ENCODE data around the gene RIPPLY3. TPM values are rescaled to one million over a fixed set of nuclear protein-coding genes. Genes with fewer than 3 reads are reported as not detected.
"Not testable (repeated sequence)": the region's sequence is repeated elsewhere in the genome, so short reads cannot be mapped to it uniquely, and the experiment has no call there.

RIPPLY3 gene
- total RNA-seq, 2 donors from 2014 or later = not detected

DNA sequence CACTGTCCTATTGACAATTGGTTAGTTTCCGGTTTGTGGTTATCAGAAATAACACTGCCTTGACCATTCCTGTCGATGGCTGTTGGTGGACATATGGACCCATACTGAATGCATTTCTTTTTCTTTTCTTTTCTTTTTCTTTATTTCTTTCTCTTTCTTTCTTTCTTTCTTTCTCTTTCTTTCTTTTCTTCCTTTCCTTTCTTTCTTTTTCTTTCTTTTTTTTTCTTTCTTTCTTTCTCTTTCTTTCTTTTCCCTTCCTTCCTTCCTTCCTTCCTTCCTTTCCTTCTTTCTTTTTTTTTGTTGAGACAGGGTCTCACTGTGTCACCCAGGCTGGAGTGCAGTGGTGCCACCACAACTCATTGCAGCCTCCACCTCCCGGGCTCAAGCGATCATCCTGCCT, 24.4 kb downstream of the RIPPLY3 start:
- DNase-seq (ENCODE audit: low spot score) (no peak), ATAC-seq (ENCODE audit: insufficient number of reproducible peaks, low FRiP score, low read depth) (no peak)
- TF ChIP-seq, protein P1, sequence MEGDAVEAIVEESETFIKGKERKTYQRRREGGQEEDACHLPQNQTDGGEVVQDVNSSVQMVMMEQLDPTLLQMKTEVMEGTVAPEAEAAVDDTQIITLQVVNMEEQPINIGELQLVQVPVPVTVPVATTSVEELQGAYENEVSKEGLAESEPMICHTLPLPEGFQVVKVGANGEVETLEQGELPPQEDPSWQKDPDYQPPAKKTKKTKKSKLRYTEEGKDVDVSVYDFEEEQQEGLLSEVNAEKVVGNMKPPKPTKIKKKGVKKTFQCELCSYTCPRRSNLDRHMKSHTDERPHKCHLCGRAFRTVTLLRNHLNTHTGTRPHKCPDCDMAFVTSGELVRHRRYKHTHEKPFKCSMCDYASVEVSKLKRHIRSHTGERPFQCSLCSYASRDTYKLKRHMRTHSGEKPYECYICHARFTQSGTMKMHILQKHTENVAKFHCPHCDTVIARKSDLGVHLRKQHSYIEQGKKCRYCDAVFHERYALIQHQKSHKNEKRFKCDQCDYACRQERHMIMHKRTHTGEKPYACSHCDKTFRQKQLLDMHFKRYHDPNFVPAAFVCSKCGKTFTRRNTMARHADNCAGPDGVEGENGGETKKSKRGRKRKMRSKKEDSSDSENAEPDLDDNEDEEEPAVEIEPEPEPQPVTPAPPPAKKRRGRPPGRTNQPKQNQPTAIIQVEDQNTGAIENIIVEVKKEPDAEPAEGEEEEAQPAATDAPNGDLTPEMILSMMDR (IDR thresholded peaks at IDR 0.05) = no peak
- H3K36me3 ChIP-seq = no peaks in the 10 kb centered on the region
- no peak overlapping the region for H3K4me3 ChIP-seq
- no peak overlapping the region for H3K27ac ChIP-seq
- H3K9me3 ChIP-seq = no peaks in the 10 kb centered on the region
- no peaks in the 10 kb centered on the region for H3K27me3 ChIP-seq (replicated peaks; ENCODE audit: insufficient read depth)
- H3K4me1 ChIP-seq (ENCODE audit: control insufficient read depth in 1 of 2, low read depth in 2 of 2) = no peaks in the 10 kb centered on the region

DNA sequence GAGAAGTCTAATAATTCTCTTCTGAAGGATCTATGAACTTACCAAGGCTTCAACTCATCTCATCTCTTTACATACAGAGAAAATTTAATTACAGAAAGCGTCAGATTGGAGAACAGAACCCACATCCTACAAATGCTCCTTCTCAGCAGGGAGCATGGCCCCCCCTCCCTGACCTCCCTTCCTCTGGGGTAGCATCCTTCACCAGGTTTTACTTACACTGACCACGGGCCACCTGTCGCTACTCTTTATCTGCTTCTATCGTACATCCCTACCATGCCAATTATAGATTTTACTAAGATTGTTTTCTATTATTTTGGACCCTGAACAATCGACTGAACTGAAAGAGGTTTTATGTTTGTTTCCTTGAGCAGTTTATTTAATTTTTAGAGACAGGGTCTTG, 25.8 kb downstream of the RIPPLY3 start:
- ATAC-seq (ENCODE audit: insufficient number of reproducible peaks, low FRiP score, low read depth) (no peak), DNase-seq (ENCODE audit: low spot score) (no peak)
- H3K9me3 ChIP-seq = no peaks in the 10 kb centered on the region
- TF ChIP-seq, protein P1 (IDR thresholded peaks at IDR 0.05) = no peak
- no peak overlapping the region for H3K4me3 ChIP-seq
- no peak overlapping the region for H3K27ac ChIP-seq
- no peaks in the 10 kb centered on the region for H3K27me3 ChIP-seq (replicated peaks; ENCODE audit: insufficient read depth)
- no peaks in the 10 kb centered on the region for H3K36me3 ChIP-seq
- no peaks in the 10 kb centered on the region for H3K4me1 ChIP-seq (ENCODE audit: control insufficient read depth in 1 of 2, low read depth in 2 of 2)

DNA sequence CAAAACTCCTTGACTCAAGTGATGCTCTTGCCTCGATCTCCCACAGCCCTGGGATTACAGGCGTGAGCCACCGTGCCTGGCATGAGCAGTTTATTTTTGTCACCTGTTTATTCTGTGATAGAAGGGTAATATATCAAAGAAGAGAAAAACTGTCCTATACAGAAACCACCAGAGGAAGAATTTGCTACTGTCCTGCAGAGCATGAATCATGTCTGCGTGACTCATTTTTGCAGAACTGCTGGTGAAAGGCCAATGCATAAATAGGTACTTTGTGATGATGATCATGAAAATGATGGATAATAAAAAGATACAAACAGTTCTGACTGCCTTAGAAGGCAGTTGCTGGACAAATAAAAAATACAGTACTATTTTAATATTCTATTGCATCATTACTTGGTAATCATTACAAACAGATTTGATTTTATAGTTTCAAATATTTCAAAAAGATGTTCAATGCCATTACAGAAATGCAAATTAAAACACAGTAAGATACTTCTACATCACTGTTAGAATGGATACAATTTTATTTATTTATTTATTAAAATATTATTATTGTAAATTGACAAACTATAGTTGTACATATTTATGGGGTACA, 26.5 kb downstream of the RIPPLY3 start:
- Histone ChIP-seq H3K9me3 (no peaks in the 10 kb centered on the region), H3K4me1 (ENCODE audit: control insufficient read depth in 1 of 2, low read depth in 2 of 2) (no peaks in the 10 kb centered on the region), H3K4me3 (no peak overlapping the region), H3K27ac (no peak overlapping the region), H3K27me3 (replicated peaks; ENCODE audit: insufficient read depth) (no peaks in the 10 kb centered on the region), H3K36me3 (no peaks in the 10 kb centered on the region)
- ATAC-seq (ENCODE audit: insufficient number of reproducible peaks, low FRiP score, low read depth) (no peak), DNase-seq (ENCODE audit: low spot score) (no peak)
- TF ChIP-seq, protein P1 (IDR thresholded peaks at IDR 0.05) = no peak

DNA sequence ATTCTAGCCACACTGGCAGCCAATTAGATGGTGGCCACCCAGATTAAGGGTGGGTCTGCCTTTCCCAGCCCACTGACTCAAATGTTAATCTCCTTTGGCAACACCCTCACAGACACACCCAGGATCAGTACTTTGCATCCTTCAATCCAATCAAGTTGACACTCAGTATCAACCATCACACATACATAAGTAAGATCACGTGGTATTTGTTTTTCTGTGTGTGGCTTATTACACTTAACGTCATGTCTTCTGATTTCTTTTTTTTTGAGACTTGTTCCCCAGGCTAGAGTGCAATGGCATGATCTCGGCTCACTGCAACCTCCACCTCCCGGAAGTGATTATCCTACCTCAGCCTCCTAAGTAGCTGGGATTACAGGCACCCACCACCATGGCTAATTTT, 27.9 kb downstream of the RIPPLY3 start:
- H3K9me3 ChIP-seq; H3K4me1 ChIP-seq (ENCODE audit: control insufficient read depth in 1 of 2, low read depth in 2 of 2); H3K27me3 ChIP-seq (replicated peaks; ENCODE audit: insufficient read depth); H3K4me3 ChIP-seq; H3K27ac ChIP-seq; ATAC-seq (ENCODE audit: insufficient number of reproducible peaks, low FRiP score, low read depth); H3K36me3 ChIP-seq; DNase-seq (ENCODE audit: low spot score): not testable (repeated sequence)

- H3K36me3 ChIP-seq = no peaks in the 10 kb centered on the region
- no peak for ATAC-seq (ENCODE audit: insufficient number of reproducible peaks, low FRiP score, low read depth)
- TF ChIP-seq, protein P1 (IDR thresholded peaks at IDR 0.05) = no peak
- H3K4me1 ChIP-seq (ENCODE audit: control insufficient read depth in 1 of 2, low read depth in 2 of 2) = no peaks in the 10 kb centered on the region
- no peak for DNase-seq (ENCODE audit: low spot score)
- no peak overlapping the region for H3K27ac ChIP-seq
- H3K4me3 ChIP-seq = no peak overlapping the region
- no peaks in the 10 kb centered on the region for H3K27me3 ChIP-seq (replicated peaks; ENCODE audit: insufficient read depth)
- no peaks in the 10 kb centered on the region for H3K9me3 ChIP-seq
Measured at GRCh38 chr21:37036177-37036576, 29.7 kb downstream of the RIPPLY3 start.

All from thoracic aorta (tissue), 2 donors.